HCT116 (cell line): ENCODE data around the gene NIPAL1. TPM values are rescaled to one million over a fixed set of nuclear protein-coding genes. Genes with fewer than 3 reads are reported as not detected.

Experiments used
- ATAC-seq: fragments of 200-7000 bp; cut with Tn5 transposase; 2 replicates; pipeline ENCODE4 v1.9.1; 2020; ENCODE audit warnings: mild to moderate bottlenecking, moderate library complexity
- BruUV-seq: library from RNA; stranded (reverse); fragments of 400-500 nt; replicated peaks from 2 replicates; lab custom pipeline; 2021; lab: Mats Ljungman, UMichigan
- CTCF ChIA-PET: fragments of 300-600 bp; sonication (Branson Sonifier 250); formaldehyde crosslinking; loops from one replicate; lab custom pipeline; 2021; ENCODE audit warnings: antibody characterized with exemption; lab: Charles Lee
- POLR2A ChIA-PET: fragments of 300-600, 350-600 bp; sonication (Branson Sonifier 250); formaldehyde crosslinking; loops from one replicate; lab custom pipeline; 2021; ENCODE audit warnings: antibody characterized with exemption; lab: Charles Lee
- RAD21 ChIA-PET, 2 experiments: fragments of 300-600 bp; sonication (Branson Sonifier 250); formaldehyde crosslinking; loops; one replicate each; lab custom pipeline; 2023; ENCODE audit warnings: low total read pairs in 2 of 2; ENCODE audit not compliant: uncharacterized antibody in 2 of 2, unreplicated experiment in 2 of 2, low non-redundant PET in 1 of 2; lab: Charles Lee
- DNase-seq: peaks from one replicate; pipeline ENCODE4 v3.0.0-alpha.2; 2010; ENCODE audit warnings: low read depth, low spot score
- H2AFZ ChIP-seq: fragments of 200-600 bp; shearing (Covaris generic), sonication (generic); 2 replicates; pipeline ENCODE4 v1.6.1; 2017; ENCODE audit warnings: low read depth, mixed run types, mixed read lengths, antibody characterized with exemption, low read length; ENCODE audit not compliant: poor library complexity, severe bottlenecking
- H3K27ac ChIP-seq: 2 replicates; pipeline ENCODE4 v1.5.1; 2012; ENCODE audit warnings: low read depth, low read length
- H3K27me3 ChIP-seq: fragments of 200-600 bp; sonication (generic); 2 replicates; pipeline ENCODE4 v1.6.1; 2016; ENCODE audit warnings: mixed run types, low read length, mixed read lengths; ENCODE audit not compliant: insufficient read depth
- H3K36me3 ChIP-seq, 2 experiments: fragments of 200-500 bp in 1 of 2; fragments of 200-600 bp in 1 of 2; sonication (Bioruptor generic) in 1 of 2; sonication (generic) in 1 of 2; 2 replicates each; pipeline versions ENCODE4 v1.5.1 to v1.6.1; 2014 to 2016; ENCODE audit warnings: low read length in 2 of 2, inconsistent platforms in 1 of 2, mixed read lengths in 1 of 2, mixed run types in 1 of 2; ENCODE audit not compliant: insufficient read depth in 2 of 2, control insufficient read depth in 1 of 2
- H3K4me1 ChIP-seq, 2 experiments: fragments of 200-600 bp in 1 of 2; sonication (generic) in 1 of 2; 2 replicates each; pipeline versions ENCODE4 v1.5.1 to v1.6.1; 2012 to 2017; ENCODE audit warnings: low read length in 2 of 2, inconsistent platforms in 1 of 2, mild to moderate bottlenecking in 1 of 2, mixed read lengths in 1 of 2, mixed run types in 1 of 2, moderate library complexity in 1 of 2; ENCODE audit not compliant: insufficient read depth in 2 of 2, control insufficient read depth in 1 of 2
- H3K4me2 ChIP-seq: fragments of 200-600 bp; sonication (generic); 2 replicates; pipeline ENCODE4 v1.6.1; 2017; ENCODE audit warnings: mixed run types, low read length, mixed read lengths
- H3K4me3 ChIP-seq, 2 experiments: fragments of 200-600 bp in 1 of 2; sonication (generic) in 1 of 2; replicated peaks in 1 of 2; 2 replicates each; pipeline ENCODE4 v1.5.1; 2011 to 2016; ENCODE audit warnings: low read length in 2 of 2, control low read depth in 1 of 2, low read depth in 1 of 2, mild to moderate bottlenecking in 1 of 2, mixed read lengths in 1 of 2, mixed run types in 1 of 2
- H3K79me2 ChIP-seq: fragments of 200-600 bp; sonication (generic); 2 replicates; pipeline ENCODE4 v1.6.1; 2017; ENCODE audit warnings: mild to moderate bottlenecking, mixed run types, low read length, moderate library complexity, mixed read lengths; ENCODE audit not compliant: insufficient read depth
- H3K9ac ChIP-seq: fragments of 200-600 bp; sonication (generic); 2 replicates; pipeline ENCODE4 v1.6.1; 2016; ENCODE audit warnings: low read length, mixed read lengths
- H3K9me2 ChIP-seq: fragments of 200-600 bp; sonication (generic), shearing (Covaris generic); 2 replicates; pipeline ENCODE4 v1.6.1; 2017; ENCODE audit warnings: mixed run types, mild to moderate bottlenecking, moderate library complexity; ENCODE audit not compliant: insufficient read depth
- H3K9me3 ChIP-seq, 2 experiments: fragments of 200-500 bp in 1 of 2; fragments of 200-600 bp in 1 of 2; sonication (Bioruptor generic) in 1 of 2; sonication (generic) in 1 of 2; 2 replicates each; pipeline ENCODE4 v1.6.1; 2014 to 2017; ENCODE audit warnings: low read length in 2 of 2, mixed read lengths in 2 of 2, inconsistent platforms in 1 of 2, low read depth in 1 of 2, mild to moderate bottlenecking in 1 of 2, mixed run types in 1 of 2, moderate library complexity in 1 of 2; ENCODE audit not compliant: control insufficient read depth in 1 of 2, insufficient read depth in 1 of 2
- H4K20me1 ChIP-seq: fragments of 200-600 bp; sonication (generic), shearing (Covaris generic); 2 replicates; pipeline ENCODE4 v1.6.1; 2017; ENCODE audit warnings: mixed run types, mild to moderate bottlenecking, moderate library complexity; ENCODE audit not compliant: insufficient read depth
- ATF3 ChIP-seq: IDR thresholded peaks from 2 replicates; pipeline ENCODE4 v1.6.1; 2012
- CBX3 ChIP-seq: IDR thresholded peaks from 2 replicates; pipeline ENCODE4 v1.6.1; 2012; ENCODE audit warnings: low read depth
- CEBPB ChIP-seq: IDR thresholded peaks from 2 replicates; pipeline ENCODE4 v1.6.1; 2012; ENCODE audit warnings: low read depth
- EGR1 ChIP-seq: IDR thresholded peaks from 2 replicates; pipeline ENCODE4 v1.6.1; 2012; ENCODE audit warnings: low read depth
- ELF1 ChIP-seq: IDR thresholded peaks from 2 replicates; pipeline ENCODE4 v1.6.1; 2012; ENCODE audit warnings: low read depth, borderline replicate concordance
- EZH2 ChIP-seq: fragments of 200-600 bp; sonication (generic); IDR thresholded peaks from 2 replicates; pipeline ENCODE4 v1.6.1; 2017; ENCODE audit warnings: antibody characterized with exemption, mixed run types
- EZH2phosphoT487 ChIP-seq: fragments of 200-600 bp; IDR thresholded peaks from 2 replicates; pipeline ENCODE4 v1.6.1; 2018; ENCODE audit warnings: antibody characterized with exemption, borderline replicate concordance
- FOSL1 ChIP-seq: IDR thresholded peaks from 2 replicates; pipeline ENCODE4 v1.6.1; 2012; ENCODE audit warnings: low read depth
- JUND ChIP-seq: IDR thresholded peaks from 2 replicates; pipeline ENCODE4 v1.6.1; 2012
- MAX ChIP-seq: IDR thresholded peaks from 2 replicates; pipeline ENCODE4 v1.6.1; 2012
- POLR2A ChIP-seq: IDR thresholded peaks from 2 replicates; pipeline ENCODE4 v1.7.0; 2011; ENCODE audit warnings: borderline replicate concordance; ENCODE audit not compliant: insufficient read depth, insufficient read length; ENCODE audit errors: extremely low read depth
- POLR2AphosphoS5 ChIP-seq: IDR thresholded peaks from 2 replicates; pipeline ENCODE4 v1.6.1; 2011; ENCODE audit warnings: mild to moderate bottlenecking, low read depth, low read length, moderate library complexity
- REST ChIP-seq: IDR thresholded peaks from 2 replicates; pipeline ENCODE4 v1.6.1; 2012; ENCODE audit warnings: low read depth
- SP1 ChIP-seq: IDR thresholded peaks from 2 replicates; pipeline ENCODE4 v1.6.1; 2012; ENCODE audit warnings: low read depth
- SRF ChIP-seq: IDR thresholded peaks from 2 replicates; pipeline ENCODE4 v1.6.1; 2012; ENCODE audit warnings: low read depth
- TCF7L2 ChIP-seq: IDR thresholded peaks from 2 replicates; pipeline ENCODE4 v1.7.0; 2011; ENCODE audit warnings: borderline replicate concordance, inconsistent platforms; ENCODE audit not compliant: insufficient read depth, insufficient read length; ENCODE audit errors: extremely low read depth
- YY1 ChIP-seq: IDR thresholded peaks from 2 replicates; pipeline ENCODE4 v1.6.1; 2011; ENCODE audit warnings: low read length, low read depth, moderate library complexity, mild to moderate bottlenecking; ENCODE audit not compliant: insufficient replicate concordance; ENCODE audit errors: extremely low read depth
- ZNF274 ChIP-seq: fragments of 200-500 bp; sonication (Bioruptor generic); IDR thresholded peaks from 2 replicates; pipeline ENCODE4 v1.6.1; 2014; ENCODE audit warnings: mild to moderate bottlenecking, low read depth, low read length, inconsistent platforms
- intact Hi-C: fragments of 100-400 bp; cut with micrococcal nuclease; formaldehyde crosslinking; loops from 2 replicates; pipeline ENCODE4 v1.10.0; 2022
- total RNA-seq: library from RNA; stranded (reverse); gene quantifications from one replicate; pipeline ENCODE4 v1.2.1, GENCODE V29; 2021; ENCODE audit not compliant: unreplicated experiment

Gene NIPAL1
- total RNA-seq, 1 experiment from 2014 or later = 7.0 TPM

GRCh38 chr4:48022192-48022799, 5.7 kb downstream of the NIPAL1 start:
- H3K4me2 ChIP-seq = no peak overlapping the region

More at GRCh38 chr4:48022192-48022799, 5.7 kb downstream of the NIPAL1 start:
- no TSS peak for BruUV-seq
- H3K27ac ChIP-seq = no peak overlapping the region
- intact Hi-C loops = no loop called here
- no peaks in the 10 kb centered on the region for H3K9me2 ChIP-seq
- ATAC-seq = no peak
- no peak overlapping the region for H3K9ac ChIP-seq
- DNase-seq = no peak
- H3K79me2 ChIP-seq = peaks cover 8% of the 10 kb centered on the region; the same call in 1 of the 2 replicates
- H4K20me1 ChIP-seq = no peaks in the 10 kb centered on the region
- POLR2A ChIA-PET = no interaction called here
- peaks cover 3% of the 10 kb centered on the region in 2 experiments; a peak in 2 of 4 replicates for H3K36me3 ChIP-seq
- H3K9me3 ChIP-seq = no peaks in the 10 kb centered on the region
- H3K4me3 ChIP-seq = no peak overlapping the region
- no peak overlapping the region for H2AFZ ChIP-seq
- no peaks in the 10 kb centered on the region; a peak in 1 of 4 replicates for H3K4me1 ChIP-seq
- RAD21 ChIA-PET = no interaction called here
- CTCF ChIA-PET = no interaction called here
- H3K27me3 ChIP-seq = no peaks in the 10 kb centered on the region
- TF ChIP-seq POLR2A (no peak), ATF3 (no peak), ZNF274 (no peak), FOSL1 (no peak), JUND (no peak), EZH2phosphoT487 (no peak), MAX (no peak), ELF1 (no peak), TCF7L2 (no peak), EGR1 (no peak), CEBPB (no peak), CBX3 (no peak), REST (no peak), EZH2 (no peak), SRF (no peak), SP1 (no peak), YY1 (no peak), POLR2AphosphoS5 (no peak)
